ENCODE measurements around the gene SLC50A1. TPM values are rescaled to one million over a fixed set of nuclear protein-coding genes. Genes with fewer than 3 reads are reported as not detected.
"Not testable (repeated sequence)": the region's sequence is repeated elsewhere in the genome, so short reads cannot be mapped to it uniquely, and the experiment has no call there.

Gene SLC50A1
- polyA plus RNA-seq, 1 experiment = 47.4 TPM

DNA sequence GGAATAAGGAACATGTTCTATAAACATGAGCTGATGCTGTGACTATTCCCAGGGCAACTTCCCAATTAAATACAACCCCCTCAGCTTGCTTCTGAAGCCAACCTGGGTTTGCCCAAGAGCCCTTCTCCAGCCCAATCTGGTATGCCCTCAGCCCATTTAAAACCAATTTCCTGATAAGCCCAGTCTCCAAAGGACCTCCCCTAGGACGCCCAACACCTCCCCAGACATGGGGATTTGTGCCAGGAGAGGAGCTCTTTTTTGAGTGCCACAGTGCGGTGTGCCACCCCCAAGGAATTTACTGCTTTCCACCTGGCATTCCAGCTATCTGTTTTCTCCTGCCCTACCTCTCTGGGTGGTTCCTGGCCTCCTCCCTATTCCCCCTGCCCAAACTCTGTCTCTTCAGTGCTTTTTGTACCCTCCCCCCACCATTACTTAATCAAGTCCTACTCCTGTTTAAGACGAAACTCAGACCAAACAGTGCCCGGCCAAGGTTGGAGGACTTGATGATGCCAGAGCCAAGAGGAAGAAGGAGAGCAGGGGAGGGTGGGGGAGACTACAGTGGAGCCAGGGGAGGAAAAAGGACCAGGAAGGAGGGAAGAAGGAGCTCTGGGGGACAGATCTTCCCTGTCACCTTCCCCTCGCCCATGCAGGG is 19.4 kb upstream of the SLC50A1 start:
- H3K36me3 ChIP-seq (ENCODE audit: control insufficient read depth, insufficient read depth, low read length) = no peaks in the 10 kb centered on the region
- no peak overlapping the region for H3K4me3 ChIP-seq (ENCODE audit: low read depth, low read length)
- CTCF ChIA-PET = interaction anchor here (1.1 to 4.0 kb wide), 4 partner anchors 19 to 52 kb away, joined by 3 to 11 read pairs (median 6); no protein-coding TSS in a partner anchor
- DNase-seq (ENCODE audit: low read depth) = no peak
- peaks cover 23% of the 10 kb centered on the region for H3K27me3 ChIP-seq (ENCODE audit: control insufficient read depth, insufficient read depth, low read length)
- POLR2A ChIA-PET = no interaction called here
- TF ChIP-seq, protein P1, sequence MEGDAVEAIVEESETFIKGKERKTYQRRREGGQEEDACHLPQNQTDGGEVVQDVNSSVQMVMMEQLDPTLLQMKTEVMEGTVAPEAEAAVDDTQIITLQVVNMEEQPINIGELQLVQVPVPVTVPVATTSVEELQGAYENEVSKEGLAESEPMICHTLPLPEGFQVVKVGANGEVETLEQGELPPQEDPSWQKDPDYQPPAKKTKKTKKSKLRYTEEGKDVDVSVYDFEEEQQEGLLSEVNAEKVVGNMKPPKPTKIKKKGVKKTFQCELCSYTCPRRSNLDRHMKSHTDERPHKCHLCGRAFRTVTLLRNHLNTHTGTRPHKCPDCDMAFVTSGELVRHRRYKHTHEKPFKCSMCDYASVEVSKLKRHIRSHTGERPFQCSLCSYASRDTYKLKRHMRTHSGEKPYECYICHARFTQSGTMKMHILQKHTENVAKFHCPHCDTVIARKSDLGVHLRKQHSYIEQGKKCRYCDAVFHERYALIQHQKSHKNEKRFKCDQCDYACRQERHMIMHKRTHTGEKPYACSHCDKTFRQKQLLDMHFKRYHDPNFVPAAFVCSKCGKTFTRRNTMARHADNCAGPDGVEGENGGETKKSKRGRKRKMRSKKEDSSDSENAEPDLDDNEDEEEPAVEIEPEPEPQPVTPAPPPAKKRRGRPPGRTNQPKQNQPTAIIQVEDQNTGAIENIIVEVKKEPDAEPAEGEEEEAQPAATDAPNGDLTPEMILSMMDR (IDR thresholded peaks at IDR 0.05; ENCODE audit: insufficient read depth, low read depth, low read length) = no peak

DNA sequence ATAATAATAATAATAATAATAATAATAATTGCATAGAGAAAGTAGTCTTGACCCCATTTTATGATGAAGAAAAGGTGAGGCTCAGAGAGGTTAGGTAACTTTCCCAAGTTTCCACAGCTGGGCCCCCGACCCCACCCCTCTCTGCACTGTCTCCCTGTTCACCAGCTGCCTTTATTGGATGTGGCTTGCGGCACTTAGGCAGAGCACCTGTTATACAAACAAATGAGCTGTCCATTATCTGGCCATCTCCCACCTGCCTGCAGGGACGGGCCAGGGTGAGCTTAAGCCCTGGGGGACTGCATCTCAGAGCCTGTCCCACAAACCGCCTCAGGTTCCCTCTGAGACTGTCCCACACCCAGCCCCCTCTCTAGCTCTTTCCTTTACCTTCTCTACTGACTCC is 18.0 kb upstream of the SLC50A1 start:
- CTCF ChIA-PET = interaction anchor here (1.0 to 4.0 kb wide), 3 partner anchors 26 to 100 kb away, joined by 3 to 11 read pairs (median 9); no protein-coding TSS in a partner anchor
- TF ChIP-seq, protein P1 (IDR thresholded peaks at IDR 0.05; ENCODE audit: insufficient read depth, low read depth, low read length) = no peak
- POLR2A ChIA-PET = interaction anchor here (0.6 kb wide), 1 partner anchor 16 kb away, joined by 3 read pairs; no protein-coding TSS in a partner anchor

DNA sequence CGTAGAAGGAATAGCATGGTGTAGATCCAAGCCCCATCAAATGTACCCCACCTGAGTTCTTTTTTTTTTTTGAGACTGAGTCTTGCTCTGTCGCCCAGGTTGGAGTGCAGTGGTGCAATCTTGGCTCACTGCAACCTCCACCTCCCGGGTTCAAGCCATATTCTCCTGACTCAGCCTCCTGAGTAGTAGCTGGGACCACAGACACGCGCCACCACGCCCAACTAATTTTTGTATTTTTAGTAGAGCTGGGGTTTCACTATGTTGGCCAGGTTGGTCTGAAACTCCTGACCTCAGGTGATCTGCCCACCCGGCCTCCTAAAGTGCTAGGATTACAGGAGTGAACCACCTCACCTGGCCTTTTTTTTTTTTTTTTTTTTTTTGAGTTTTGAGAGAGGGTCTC is 17.6 kb upstream of the SLC50A1 start:
- H3K36me3 ChIP-seq (ENCODE audit: control insufficient read depth, insufficient read depth, low read length); DNase-seq (ENCODE audit: low read depth); POLR2A ChIA-PET; H3K4me3 ChIP-seq (ENCODE audit: low read depth, low read length): not testable (repeated sequence)
- CTCF ChIA-PET = interaction anchor here (1.4 to 4.0 kb wide), 2 partner anchors 26 to 49 kb away, joined by 9 to 11 read pairs; no protein-coding TSS in a partner anchor
- H3K27me3 ChIP-seq (ENCODE audit: control insufficient read depth, insufficient read depth, low read length) = peaks cover 26% of the 10 kb centered on the region

More for the DNA sequence above, 18.0 kb upstream of the SLC50A1 start:
- Histone ChIP-seq H3K27me3 (ENCODE audit: control insufficient read depth, insufficient read depth, low read length) (peaks cover 26% of the 10 kb centered on the region), H3K36me3 (ENCODE audit: control insufficient read depth, insufficient read depth, low read length) (no peaks in the 10 kb centered on the region), H3K4me3 (ENCODE audit: low read depth, low read length) (no peak overlapping the region)
- DNase-seq (ENCODE audit: low read depth) = no peak

DNA sequence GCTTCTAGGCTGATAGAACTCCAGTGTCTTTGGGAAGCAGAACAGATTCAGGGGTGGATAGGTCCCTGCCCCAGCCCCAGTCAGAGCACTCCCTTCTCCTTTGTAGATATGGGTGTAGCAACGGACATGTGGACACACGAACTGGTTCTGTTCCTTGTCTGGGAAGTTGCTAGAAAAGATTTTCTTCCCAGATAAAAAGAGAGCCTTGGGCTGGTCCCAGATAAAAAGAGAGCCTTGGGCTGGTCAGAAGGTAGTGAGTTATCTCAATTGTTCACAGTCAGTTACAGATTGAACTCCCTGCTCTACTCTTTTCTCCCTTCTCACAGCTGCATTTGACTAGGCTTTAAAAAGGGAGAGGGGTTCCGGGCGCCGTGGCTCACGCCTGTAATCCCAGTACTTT is 15.4 kb upstream of the SLC50A1 start:
- H3K36me3 ChIP-seq (ENCODE audit: control insufficient read depth, insufficient read depth, low read length) = no peaks in the 10 kb centered on the region
- POLR2A ChIA-PET = no interaction called here
- no peak overlapping the region for H3K4me3 ChIP-seq (ENCODE audit: low read depth, low read length)
- CTCF ChIA-PET = interaction anchor here (0.5 to 3.5 kb wide), 6 partner anchors 26 to 369 kb away, joined by 3 to 15 read pairs (median 4); no protein-coding TSS in a partner anchor
- DNase-seq (ENCODE audit: low read depth) = no peak
- TF ChIP-seq, protein P1 (IDR thresholded peaks at IDR 0.05; ENCODE audit: insufficient read depth, low read depth, low read length) = no peak
- H3K27me3 ChIP-seq (ENCODE audit: control insufficient read depth, insufficient read depth, low read length) = peaks cover 30% of the 10 kb centered on the region

DNA sequence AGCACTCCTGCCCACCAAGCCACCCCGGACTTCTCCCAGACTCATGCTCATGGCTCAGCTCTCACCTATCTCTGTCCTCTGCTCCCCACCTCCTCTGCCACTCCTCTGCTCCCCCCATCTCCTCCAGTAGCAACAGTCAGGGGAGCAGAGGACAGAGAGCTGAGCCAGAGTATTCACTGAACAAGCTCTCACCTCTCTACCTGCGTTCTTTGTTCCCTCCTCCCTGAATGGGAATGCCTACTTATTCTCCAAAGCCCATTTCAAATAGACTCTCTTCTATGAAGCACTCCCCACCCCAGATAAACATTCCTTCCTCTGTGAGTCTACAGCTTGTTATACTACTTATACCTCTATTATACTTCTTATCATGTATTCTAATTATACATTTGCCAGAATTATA is 14.4 kb upstream of the SLC50A1 start:
- H3K27me3 ChIP-seq (ENCODE audit: control insufficient read depth, insufficient read depth, low read length) = peaks cover 36% of the 10 kb centered on the region
- ChIA-PET POLR2A (no interaction called here), CTCF (interaction anchor here (1.2 to 3.5 kb wide), 2 partner anchors 29 to 48 kb away, joined by 6 to 15 read pairs; no protein-coding TSS in a partner anchor)
- H3K4me3 ChIP-seq (ENCODE audit: low read depth, low read length) = no peak overlapping the region
- TF ChIP-seq, protein P1 (IDR thresholded peaks at IDR 0.05; ENCODE audit: insufficient read depth, low read depth, low read length) = no peak
- no peak for DNase-seq (ENCODE audit: low read depth)
- H3K36me3 ChIP-seq (ENCODE audit: control insufficient read depth, insufficient read depth, low read length) = no peaks in the 10 kb centered on the region

All from BJ (cell line).